Keratinocyte (primary cell): ENCODE measurements around the gene TRAF3IP3. TPM values are rescaled to one million over a fixed set of nuclear protein-coding genes. Genes with fewer than 3 reads are reported as not detected.

Experiments
- DNase-seq: peaks from one replicate; pipeline ENCODE4 v3.0.0-alpha.2; 2011; ENCODE audit warnings: low read depth, missing footprints, low spot score
- FAIRE-seq: peaks from 2 replicates; lab custom pipeline; 2011; peaks lifted over from hg19 to GRCh38; lab: Jason Lieb, UNC
- H2AFZ ChIP-seq: 2 replicates; pipeline ENCODE4 v1.6.0; 2012; ENCODE audit warnings: low read length, control low read depth, inconsistent platforms; ENCODE audit not compliant: control insufficient read depth
- H3K27ac ChIP-seq: 2 replicates; pipeline ENCODE4 v1.5.1; 2011; ENCODE audit warnings: low read length; ENCODE audit not compliant: control insufficient read depth, insufficient read depth
- H3K27me3 ChIP-seq: 3 replicates; pipeline ENCODE4 v1.6.0; 2011; ENCODE audit warnings: low read length; ENCODE audit not compliant: control insufficient read depth, insufficient read depth; ENCODE audit errors: extremely low read depth
- H3K36me3 ChIP-seq, 2 experiments: 2 replicates in 1 of 2; 3 replicates in 1 of 2; pipeline ENCODE4 v1.5.1; 2011; ENCODE audit warnings: low read length in 2 of 2, mild to moderate bottlenecking in 1 of 2; ENCODE audit not compliant: control insufficient read depth in 2 of 2, insufficient read depth in 2 of 2; ENCODE audit errors: extremely low read depth in 1 of 2
- H3K4me1 ChIP-seq: 3 replicates; pipeline ENCODE4 v1.5.1; 2011; ENCODE audit warnings: low read length; ENCODE audit not compliant: control insufficient read depth, insufficient read depth; ENCODE audit errors: extremely low read depth
- H3K4me2 ChIP-seq: 3 replicates; pipeline ENCODE4 v1.6.0; 2011; ENCODE audit warnings: low read depth, low read length; ENCODE audit not compliant: control insufficient read depth, insufficient read depth; ENCODE audit errors: extremely low read depth
- H3K4me3 ChIP-seq, 3 experiments: fragments of 200-600 bp in 1 of 3; sonication (generic) in 1 of 3; 2 replicates in 2 of 3; 3 replicates in 1 of 3; pipeline ENCODE4 v1.5.1; 2011 to 2016; ENCODE audit warnings: low read length in 3 of 3, mild to moderate bottlenecking in 3 of 3, control low read depth in 2 of 3, inconsistent platforms in 1 of 3, low read depth in 1 of 3, mixed read lengths in 1 of 3, mixed run types in 1 of 3, moderate library complexity in 1 of 3; ENCODE audit not compliant: control insufficient read depth in 2 of 3, insufficient read depth in 2 of 3; ENCODE audit errors: extremely low read depth in 1 of 3
- H3K79me2 ChIP-seq: 2 replicates; pipeline ENCODE4 v1.6.0; 2012; ENCODE audit warnings: low read length; ENCODE audit not compliant: control insufficient read depth, insufficient read depth
- H3K9ac ChIP-seq: 3 replicates; pipeline ENCODE4 v1.6.0; 2011; ENCODE audit warnings: low read length; ENCODE audit not compliant: control insufficient read depth, insufficient read depth; ENCODE audit errors: extremely low read depth
- H3K9me1 ChIP-seq: 3 replicates; pipeline ENCODE4 v1.6.0; 2011; ENCODE audit warnings: low read length; ENCODE audit not compliant: control insufficient read depth, insufficient read depth; ENCODE audit errors: extremely low read depth
- H3K9me3 ChIP-seq: 2 replicates; pipeline ENCODE4 v1.5.1; 2012; ENCODE audit warnings: low read depth, low read length; ENCODE audit not compliant: control insufficient read depth
- H4K20me1 ChIP-seq: 3 replicates; pipeline ENCODE4 v1.6.0; 2011; ENCODE audit warnings: low read length; ENCODE audit not compliant: control insufficient read depth, insufficient read depth; ENCODE audit errors: extremely low read depth
- CTCF ChIP-seq, 3 experiments: IDR thresholded peaks in 1 of 3; conservative IDR thresholded peaks in 1 of 3; optimal IDR thresholded peaks in 1 of 3; 2 replicates in 2 of 3; 3 replicates in 1 of 3; pipeline versions ENCODE3 to v1.5.1; 2011; ENCODE audit warnings: low read length in 3 of 3, mild to moderate bottlenecking in 3 of 3, moderate library complexity in 2 of 3, control low read depth in 1 of 3, inconsistent platforms in 1 of 3; ENCODE audit not compliant: insufficient read depth in 2 of 3; ENCODE audit errors: extremely low read depth in 1 of 3
- EZH2 ChIP-seq: IDR thresholded peaks from one replicate; pipeline ENCODE4 v1.6.1; 2012; ENCODE audit warnings: inconsistent platforms, mild to moderate bottlenecking, low read length, moderate library complexity
- dilution Hi-C: fragments of 300-500 bp; cut with MboI; formaldehyde crosslinking; loops from one replicate; pipeline ENCODE4 v1.7.0; 2020; ENCODE audit warnings: low sequenced_read_pairs; ENCODE audit not compliant: extremely low pct_ligation_motif_present
- polyA plus RNA-seq, 5 experiments: library from polyadenylated mRNA; depleted of rRNA in 3 of 5; stranded (reverse) in 3 of 5; stranded (forward) in 1 of 5; unstranded in 1 of 5; fragments of >200 nt; gene quantifications; 1 replicate in 1 of 5; 2 replicates in 3 of 5; 3 replicates in 1 of 5; pipeline versions ENCODE4 v1.2.1 to v1.2.3, GENCODE V29; 2011 to 2012; ENCODE audit warnings: missing spikeins in 2 of 5, low read depth in 1 of 5, low replicate concordance in 1 of 5

Gene TRAF3IP3
- polyA plus RNA-seq, 1 donor (not counting 4 experiments of a cell fraction or from before 2014, with no cell fraction given), result 0.16 TPM

DNA sequence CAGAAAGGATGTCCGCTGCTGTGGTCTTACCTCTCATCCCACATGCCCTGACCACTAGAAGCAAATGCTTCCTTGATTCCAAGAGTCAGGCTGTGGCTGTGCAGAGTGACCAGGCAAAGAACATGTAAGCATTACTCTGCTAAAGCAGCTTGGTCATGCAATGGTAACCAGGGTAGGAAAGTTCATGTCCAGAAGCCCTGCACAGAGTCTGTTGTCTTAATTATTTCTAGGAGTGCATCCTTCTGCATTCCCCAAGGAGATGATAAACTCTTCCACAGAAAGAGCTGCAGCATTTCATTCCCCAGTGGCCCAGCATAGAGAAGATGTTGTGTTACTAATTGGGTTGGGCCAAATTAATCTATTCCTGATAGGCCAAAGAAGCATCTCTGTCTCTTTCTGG lies 61.8 kb downstream of the TRAF3IP3 start:
- Histone ChIP-seq H4K20me1 (no peaks in the 10 kb centered on the region), H3K4me1 (peaks cover 39% of the 10 kb centered on the region), H2AFZ (no peak overlapping the region), H3K9ac (no peak overlapping the region), H3K4me3 (no peak overlapping the region), H3K36me3 (no peaks in the 10 kb centered on the region), H3K27me3 (no peaks in the 10 kb centered on the region), H3K9me3 (no peaks in the 10 kb centered on the region), H3K79me2 (no peaks in the 10 kb centered on the region), H3K9me1 (no peaks in the 10 kb centered on the region), H3K4me2 (no peak overlapping the region), H3K27ac (peak overlapping the region; percentile 100)
- TF ChIP-seq EZH2 (no peak), CTCF (optimal IDR thresholded peaks at IDR 0.05 in 1 of 3, IDR thresholded peaks at IDR 0.05 in 1 of 3, conservative IDR thresholded peaks at IDR 0.05 in 1 of 3; ENCODE audit: extremely low read depth in 1 of 3, insufficient read depth in 2 of 3, low read length in 3 of 3) (no peak)
- dilution Hi-C loops, result no loop called here
- DNase-seq, result no peak
- FAIRE-seq, result no peak

DNA sequence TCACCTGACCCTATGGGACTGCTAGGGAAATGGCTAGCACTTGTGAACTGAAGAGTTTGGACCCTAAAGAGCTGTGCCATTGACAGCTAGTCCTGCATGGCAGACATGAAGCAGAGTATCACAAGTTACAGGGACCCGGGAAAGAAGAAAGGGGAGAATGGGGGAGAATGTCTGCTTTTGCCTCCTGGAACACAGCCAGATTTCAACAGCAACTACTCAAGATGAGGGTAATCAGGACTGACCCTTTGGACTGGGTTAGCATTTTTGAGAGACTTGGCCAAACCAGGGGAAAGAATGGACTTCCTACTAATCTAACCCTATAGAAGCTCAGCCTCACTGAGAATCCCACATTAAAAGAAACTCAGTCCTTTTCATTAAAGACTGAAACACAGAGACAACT lies 63.2 kb downstream of the TRAF3IP3 start:
- dilution Hi-C loops, result no loop called here
- no peaks in the 10 kb centered on the region for H3K36me3 ChIP-seq
- no peak overlapping the region for H2AFZ ChIP-seq
- no peak overlapping the region for H3K4me2 ChIP-seq
- peaks cover 53% of the 10 kb centered on the region for H3K4me1 ChIP-seq
- no peaks in the 10 kb centered on the region for H4K20me1 ChIP-seq
- DNase-seq (no peak), FAIRE-seq (no peak)
- H3K9me3 ChIP-seq, result no peaks in the 10 kb centered on the region
- no peaks in the 10 kb centered on the region for H3K9me1 ChIP-seq
- no peak overlapping the region for H3K9ac ChIP-seq
- no peak for TF ChIP-seq EZH2
- no peak for TF ChIP-seq CTCF (optimal IDR thresholded peaks at IDR 0.05 in 1 of 3, IDR thresholded peaks at IDR 0.05 in 1 of 3, conservative IDR thresholded peaks at IDR 0.05 in 1 of 3; ENCODE audit: extremely low read depth in 1 of 3, insufficient read depth in 2 of 3, low read length in 3 of 3)
- H3K79me2 ChIP-seq, result no peaks in the 10 kb centered on the region
- H3K4me3 ChIP-seq, result no peak overlapping the region
- H3K27me3 ChIP-seq, result no peaks in the 10 kb centered on the region
- H3K27ac ChIP-seq, result no peak overlapping the region
